PC-3 (cell line): ENCODE measurements around the gene OR10A3. TPM values are rescaled to one million over a fixed set of nuclear protein-coding genes. Genes with fewer than 3 reads are reported as not detected.

Experiments
- ATAC-seq: fragments of 200-7000 bp; cut with Tn5 transposase; 2 replicates; pipeline ENCODE4 v1.9.1; 2020; ENCODE audit warnings: mild to moderate bottlenecking, moderate library complexity
- BruUV-seq: library from RNA; stranded (reverse); fragments of 400-500 nt; replicated peaks from 2 replicates; lab custom pipeline; 2021; lab: Mats Ljungman, UMichigan
- CTCF ChIA-PET: fragments of 300-600 bp; sonication (Branson Sonifier 250); formaldehyde crosslinking; loops from one replicate; lab custom pipeline; 2022; ENCODE audit warnings: antibody characterized with exemption; lab: Charles Lee
- POLR2A ChIA-PET: fragments of 300-600 bp; sonication (Branson Sonifier 250); formaldehyde crosslinking; loops from one replicate; lab custom pipeline; 2022; ENCODE audit warnings: antibody characterized with exemption; ENCODE audit not compliant: unreplicated experiment; lab: Charles Lee
- DNase-seq: peaks from one replicate; pipeline ENCODE4 v3.0.0-alpha.2; 2015
- H2AFZ ChIP-seq: fragments of 300-600 bp; sonication (generic); 2 replicates; pipeline ENCODE4 v1.6.0; 2016; ENCODE audit warnings: antibody characterized with exemption, low read length
- H3F3A ChIP-seq: fragments of 300-600 bp; sonication (generic); one replicate; pipeline ENCODE4 v1.6.0; 2017; ENCODE audit warnings: antibody characterized with exemption, low read length, control low read depth, mild to moderate bottlenecking; ENCODE audit not compliant: unreplicated experiment
- H3K27ac ChIP-seq: fragments of 300-600 bp; sonication (generic); 2 replicates; pipeline ENCODE4 v1.5.1; 2016; ENCODE audit warnings: mild to moderate bottlenecking, low read length
- H3K27me3 ChIP-seq: fragments of 300-600 bp; sonication (generic); 2 replicates; pipeline ENCODE4 v1.6.1; 2016; ENCODE audit warnings: low read length, mixed read lengths
- H3K36me3 ChIP-seq: fragments of 300-600 bp; sonication (generic); 2 replicates; pipeline ENCODE4 v1.6.1; 2016; ENCODE audit warnings: low read depth, mixed run types, low read length, mixed read lengths
- H3K4me1 ChIP-seq: fragments of 300-600 bp; sonication (generic); 2 replicates; pipeline ENCODE4 v1.5.1; 2016; ENCODE audit warnings: low read length; ENCODE audit not compliant: insufficient read depth
- H3K4me2 ChIP-seq: fragments of 300-600 bp; sonication (generic); 2 replicates; pipeline ENCODE4 v1.6.0; 2016; ENCODE audit warnings: low read length
- H3K4me3 ChIP-seq: fragments of 300-600 bp; sonication (generic); 2 replicates; pipeline ENCODE4 v1.5.1; 2016; ENCODE audit warnings: mild to moderate bottlenecking, low read length, mixed read lengths
- H3K79me2 ChIP-seq: fragments of 300-600 bp; sonication (generic); 2 replicates; pipeline ENCODE4 v1.6.1; 2017; ENCODE audit warnings: low read length, mixed read lengths
- H3K9ac ChIP-seq: fragments of 300-600 bp; sonication (generic); 2 replicates; pipeline ENCODE4 v1.6.0; 2016; ENCODE audit warnings: mild to moderate bottlenecking, low read length
- H3K9me2 ChIP-seq: fragments of 300-600 bp; sonication (generic); replicated peaks from 2 replicates; pipeline ENCODE4 v1.6.1; 2016; ENCODE audit warnings: mixed run types, low read length, mixed read lengths
- H3K9me3 ChIP-seq: fragments of 300-600 bp; sonication (generic); 2 replicates; pipeline ENCODE4 v1.6.1; 2016; ENCODE audit warnings: low read length, mixed read lengths
- H4K20me1 ChIP-seq: fragments of 300-600 bp; sonication (generic); 2 replicates; pipeline ENCODE4 v1.6.1; 2016; ENCODE audit warnings: low read length, mixed read lengths
- CTCF ChIP-seq: fragments of 300-600 bp; sonication (generic); conservative IDR thresholded peaks from 2 replicates; pipeline ENCODE4 v1.5.1; 2017; ENCODE audit warnings: antibody characterized with exemption, low read depth, mild to moderate bottlenecking, low read length
- EZH2 ChIP-seq: fragments of 300-600 bp; sonication (generic); IDR thresholded peaks from one replicate; pipeline ENCODE4 v1.6.1; 2017; ENCODE audit warnings: antibody characterized with exemption, mild to moderate bottlenecking, low read length; ENCODE audit not compliant: unreplicated experiment
- EZH2phosphoT487 ChIP-seq: fragments of 300-600 bp; sonication (generic); IDR thresholded peaks from 2 replicates; pipeline ENCODE4 v1.6.1; 2018; ENCODE audit warnings: mild to moderate bottlenecking, antibody characterized with exemption, low read length, borderline replicate concordance
- intact Hi-C: fragments of 100-400 bp; cut with micrococcal nuclease; formaldehyde crosslinking; loops from 2 replicates; pipeline ENCODE4 v1.9.0; 2023
- total RNA-seq: library from RNA; depleted of rRNA; stranded (reverse); fragments of >200 nt; gene quantifications from 2 replicates; pipeline ENCODE4 v1.2.3, GENCODE V29; 2014

The OR10A3 gene
- total RNA-seq, 1 experiment from 2014 or later = not detected

- ChIA-PET CTCF (interaction anchor here (0.7 to 3.0 kb wide), 5 partner anchors 59 to 81 kb away, joined by 3 to 30 read pairs (median 4); partner anchors contain the start of gene EIF3F), POLR2A (interaction anchor here (0.6 to 1.3 kb wide), 2 partner anchors 82 to 1120 kb away, joined by 3 to 4 read pairs; partner anchors contain the start of gene EIF3F)
- Histone ChIP-seq H2AFZ (peak overlapping the region; percentile 41), H3K36me3 (no peaks in the 10 kb centered on the region), H3K9me2 (no peaks in the 10 kb centered on the region), H3K9ac (no peak overlapping the region), H3K4me1 (peaks cover 75% of the 10 kb centered on the region), H3K4me2 (peak overlapping the region; percentile 76), H3F3A (no peaks in the 10 kb centered on the region), H3K79me2 (peaks cover 19% of the 10 kb centered on the region; the same call in 1 of the 2 replicates), H3K27me3 (no peaks in the 10 kb centered on the region), H3K4me3 (peak overlapping the region; percentile 52), H4K20me1 (no peaks in the 10 kb centered on the region), H3K27ac (peak overlapping the region; percentile 44), H3K9me3 (no peaks in the 10 kb centered on the region)
- DNase-seq = no peak
- intact Hi-C loops = loop anchor here (1.0 kb wide), 1 partner anchor 82 kb away; the partner anchor contains the start of gene EIF3F
- TF ChIP-seq EZH2 = no peak
- TF ChIP-seq CTCF = no peak
- no peak for TF ChIP-seq EZH2phosphoT487
- BruUV-seq = TSS peak; percentile 74
- peak; percentile 16 for ATAC-seq
Measured at GRCh38 chr11:7905549-7905948, 36.0 kb downstream of the OR10A3 start.

- H3K9ac ChIP-seq = no peak overlapping the region
- no peaks in the 10 kb centered on the region for H3K27me3 ChIP-seq
- no peaks in the 10 kb centered on the region for H4K20me1 ChIP-seq
- no TSS peak for BruUV-seq
- H2AFZ ChIP-seq = peak overlapping the region; percentile 41
- POLR2A ChIA-PET = interaction anchor here (1.3 kb wide), 1 partner anchor 82 kb away, joined by 4 read pairs; the partner anchor contains the start of gene EIF3F
- peak overlapping the region; percentile 44; the same call in 1 of the 2 replicates for H3K27ac ChIP-seq
- no peaks in the 10 kb centered on the region for H3F3A ChIP-seq
- intact Hi-C loops = loop anchor here (1.0 kb wide), 1 partner anchor 82 kb away; the partner anchor contains the start of gene EIF3F
- no peaks in the 10 kb centered on the region for H3K9me3 ChIP-seq
- H3K9me2 ChIP-seq = no peaks in the 10 kb centered on the region
- H3K4me2 ChIP-seq = peak overlapping the region; percentile 76
- CTCF ChIA-PET = interaction anchor here (0.7 to 3.0 kb wide), 5 partner anchors 60 to 82 kb away, joined by 3 to 30 read pairs (median 4); partner anchors contain the start of gene EIF3F
- ATAC-seq (no peak), DNase-seq (peak; percentile 66)
- peaks cover 68% of the 10 kb centered on the region for H3K4me1 ChIP-seq
- 0 out of 2 replicates have a peak, but pooled peaks cover 1% of the 10 kb centered on the region for H3K36me3 ChIP-seq
- H3K4me3 ChIP-seq = peak overlapping the region; percentile 52
- H3K79me2 ChIP-seq = peaks cover 19% of the 10 kb centered on the region; the same call in 1 of the 2 replicates
- TF ChIP-seq CTCF (peak; percentile 59), EZH2phosphoT487 (no peak), EZH2 (no peak)
Measured at GRCh38 chr11:7904917-7905316, 36.6 kb downstream of the OR10A3 start.

- ChIA-PET CTCF (no interaction called here), POLR2A (no interaction called here)
- intact Hi-C loops = no loop called here
- H3K27me3 ChIP-seq = no peaks in the 10 kb centered on the region
- H3K79me2 ChIP-seq = peaks cover 19% of the 10 kb centered on the region; the same call in 1 of the 2 replicates
- H3F3A ChIP-seq = no peaks in the 10 kb centered on the region
- no peaks in the 10 kb centered on the region for H3K9me3 ChIP-seq
- peak overlapping the region; percentile 52; the same call in 1 of the 2 replicates for H3K4me3 ChIP-seq
- H3K9me2 ChIP-seq = no peaks in the 10 kb centered on the region
- no peak overlapping the region for H3K9ac ChIP-seq
- H3K4me1 ChIP-seq = peaks cover 65% of the 10 kb centered on the region
- peaks cover 7% of the 10 kb centered on the region; the same call in 1 of the 2 replicates for H3K36me3 ChIP-seq
- peak overlapping the region; percentile 46 for H3K27ac ChIP-seq
- ATAC-seq (peak; percentile 36; the same call in 1 of the 2 replicates), DNase-seq (peak; percentile 44)
- H2AFZ ChIP-seq = peak overlapping the region; percentile 62; the same call in 1 of the 2 replicates
- H3K4me2 ChIP-seq = peak overlapping the region; percentile 76
- no peaks in the 10 kb centered on the region for H4K20me1 ChIP-seq
- TF ChIP-seq EZH2phosphoT487 = no peak
- no peak for TF ChIP-seq EZH2
- TF ChIP-seq CTCF = no peak
- BruUV-seq = no TSS peak
Measured at GRCh38 chr11:7903940-7904339, 37.6 kb downstream of the OR10A3 start.
